ENCODE measurements around the gene EXOC4.

Gene EXOC4

DNA sequence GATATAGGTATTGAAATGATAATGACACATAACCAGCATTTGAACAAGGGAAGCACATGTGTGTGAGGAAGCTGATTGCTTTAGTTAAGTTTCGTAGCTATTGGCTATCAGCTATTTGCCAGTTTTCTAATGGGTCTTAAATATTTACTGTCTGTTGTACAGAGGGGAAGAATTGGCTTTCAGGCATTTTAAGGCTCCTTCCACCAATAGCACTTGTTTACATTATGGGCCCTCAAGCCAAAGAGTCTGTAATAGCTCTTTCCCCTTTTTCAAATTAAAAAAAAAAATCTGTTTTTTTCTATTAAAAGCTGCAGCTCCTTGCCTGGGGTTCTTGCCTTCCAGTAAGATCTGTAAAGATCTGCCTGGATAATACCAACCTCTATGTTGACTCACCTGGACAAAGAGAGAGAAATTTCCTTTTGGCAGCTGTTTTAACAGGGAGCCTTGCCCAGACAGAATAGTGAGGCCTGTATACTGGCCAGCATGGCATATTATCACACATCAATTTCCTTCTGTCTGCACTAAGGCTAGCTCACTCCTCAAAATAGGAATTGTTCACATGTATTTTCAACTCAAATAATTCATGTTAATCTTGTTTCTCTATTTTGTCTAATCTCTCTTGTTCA lies 769.5 kb downstream of the EXOC4 start:
- DNase-seq = no peak

DNA sequence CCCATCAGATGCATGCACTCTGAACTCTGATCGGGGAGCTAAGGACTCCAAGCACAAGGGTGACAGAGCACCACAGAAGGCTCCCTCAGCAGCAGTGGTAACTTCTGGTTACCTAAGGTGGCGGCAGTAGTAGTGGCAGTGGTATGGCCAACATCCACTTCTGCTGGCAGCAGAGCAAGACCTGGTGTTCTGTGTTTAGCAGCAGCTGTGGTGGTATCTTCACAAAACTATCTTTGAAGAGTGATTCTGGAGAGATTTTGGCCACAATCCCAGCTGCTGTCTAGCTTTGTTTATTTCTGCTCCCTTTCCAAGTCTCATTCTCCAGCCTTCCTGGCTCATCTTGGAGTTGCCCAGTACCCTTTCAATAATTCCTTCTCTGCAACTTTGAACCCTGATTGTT lies 771.9 kb downstream of the EXOC4 start:
- no peak for DNase-seq

DNA sequence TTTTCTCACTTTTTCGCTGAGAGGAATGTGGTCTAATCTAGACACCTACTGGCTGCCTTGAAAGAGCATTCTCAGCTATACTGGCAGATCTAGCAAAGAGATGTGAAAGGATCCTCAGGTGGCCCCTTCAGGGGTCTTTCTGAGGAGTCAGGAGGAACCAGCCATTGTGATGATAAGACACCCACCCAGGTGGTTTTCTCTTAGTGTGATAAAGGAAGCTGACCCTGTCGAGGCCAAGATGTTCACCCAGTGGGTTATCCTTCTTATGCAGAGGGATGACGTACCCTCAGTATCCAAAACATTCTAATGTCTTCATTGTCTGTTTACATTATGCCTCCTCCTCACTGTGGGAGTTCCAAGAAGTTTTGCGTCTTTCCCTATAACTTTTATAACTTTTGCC lies 776.0 kb downstream of the EXOC4 start:
- DNase-seq = no peak

DNA sequence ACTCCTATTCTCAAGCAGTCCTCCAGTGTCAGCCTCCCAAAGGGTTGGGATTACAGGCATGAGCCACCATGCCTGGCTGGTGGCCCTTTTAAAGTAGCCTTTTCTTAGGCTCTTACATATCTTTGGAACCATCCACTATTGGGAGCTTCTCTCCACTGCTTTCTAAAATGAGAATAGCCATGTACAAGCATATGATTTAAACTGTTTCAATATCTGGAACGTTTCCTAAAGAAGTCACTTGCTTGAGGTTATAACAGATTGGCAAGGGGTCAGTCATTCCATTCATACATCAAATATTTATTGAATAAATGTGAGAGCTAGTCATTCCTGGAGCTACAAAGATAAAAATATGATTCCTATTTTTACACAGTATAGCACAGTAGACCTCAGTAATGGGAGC lies 776.9 kb downstream of the EXOC4 start:
- DNase-seq = no peak

DNA sequence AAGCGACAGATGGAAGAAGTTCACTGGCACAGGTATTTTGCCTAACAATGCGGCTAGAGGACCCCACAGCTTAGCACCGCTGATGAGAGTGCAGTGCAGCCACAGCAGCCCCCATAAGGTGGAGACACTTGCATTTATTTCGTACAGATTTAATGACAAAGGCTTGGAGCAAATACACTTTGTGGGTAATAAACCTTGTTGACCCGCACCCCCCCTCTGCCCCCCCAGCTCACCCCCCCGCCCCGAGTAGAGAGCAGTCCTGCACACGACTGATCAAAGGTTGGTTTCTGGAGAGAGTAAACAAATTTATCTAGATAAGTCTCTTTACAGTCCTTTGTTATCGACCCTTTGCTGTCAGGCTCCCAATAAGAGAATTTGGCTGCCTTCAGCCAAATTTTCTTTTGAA lies 777.6 kb downstream of the EXOC4 start:
- no peak for DNase-seq

DNA sequence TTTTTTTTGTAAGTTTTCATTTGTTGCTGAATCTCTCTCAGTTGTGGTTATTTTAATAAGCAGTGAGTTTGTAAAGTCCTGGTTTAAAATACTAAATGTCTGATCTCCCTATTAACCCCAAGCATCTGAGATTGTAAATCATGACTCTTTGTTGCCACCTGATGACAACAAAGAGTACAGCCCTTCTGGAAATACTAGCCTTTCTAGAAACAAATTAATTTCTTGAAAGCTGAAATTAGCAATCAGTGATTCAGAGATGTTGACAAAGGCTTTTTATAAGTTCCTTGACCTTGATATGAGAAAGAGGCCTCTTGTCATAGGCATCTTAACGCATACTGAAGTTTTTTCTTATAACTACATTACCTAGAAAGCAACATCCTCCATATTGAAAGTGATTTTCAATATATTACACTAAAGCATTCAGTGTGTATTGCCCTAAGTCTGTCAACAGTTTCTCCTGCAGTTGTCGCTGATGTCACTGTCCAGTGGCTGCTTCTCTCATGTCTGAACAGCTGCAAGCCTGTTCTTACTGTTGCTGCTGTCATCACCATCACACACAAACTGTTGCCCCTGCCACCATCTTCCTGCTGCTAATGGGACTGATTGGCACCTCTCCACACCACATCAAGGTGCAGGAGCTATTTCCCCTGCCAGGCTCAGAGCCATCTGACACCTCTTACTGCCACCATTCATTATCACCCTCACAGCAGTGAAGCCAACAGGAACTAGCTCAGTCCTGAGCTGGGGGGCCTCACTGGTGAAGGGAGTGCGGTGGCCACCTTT lies 779.1 kb downstream of the EXOC4 start:
- no peak for DNase-seq

DNA sequence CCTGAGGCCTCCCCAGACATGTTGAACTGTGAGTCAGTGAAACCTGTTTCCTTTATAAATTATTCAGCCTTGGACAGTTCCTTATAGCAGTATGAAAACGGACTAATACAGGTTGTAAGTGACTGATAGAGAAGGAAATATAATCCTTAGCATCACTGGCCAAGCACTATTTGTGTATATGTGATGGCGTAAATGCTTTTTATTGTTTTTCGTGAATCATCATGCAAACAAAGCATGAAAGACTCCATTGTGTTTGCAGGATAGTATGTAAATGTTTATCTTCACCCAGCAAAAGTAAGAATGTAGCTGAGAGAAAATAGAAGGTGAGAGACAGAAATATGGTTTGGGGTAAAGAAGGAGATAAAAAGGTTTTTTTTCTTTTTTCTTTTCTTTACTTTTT lies 781.8 kb downstream of the EXOC4 start:
- no peak for DNase-seq

DNA sequence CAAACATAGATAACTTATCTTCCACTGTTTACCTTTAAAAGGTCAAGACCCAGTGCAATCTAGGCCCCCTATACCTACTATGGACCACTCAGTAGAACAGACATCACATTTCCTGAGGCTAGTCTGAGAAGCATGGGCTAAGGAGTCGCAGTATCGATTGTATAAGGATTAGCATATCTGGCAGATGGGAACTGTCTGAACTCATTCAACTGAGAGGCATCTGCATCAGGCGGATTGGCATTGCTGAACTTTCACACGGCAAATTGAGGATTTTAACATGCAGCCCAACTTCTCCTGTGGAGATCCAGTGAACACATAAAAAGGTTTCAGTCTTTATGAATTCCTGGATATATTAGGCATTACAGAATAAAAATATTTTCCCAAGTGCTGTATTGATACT lies 785.1 kb downstream of the EXOC4 start:
- DNase-seq = no peak

DNA sequence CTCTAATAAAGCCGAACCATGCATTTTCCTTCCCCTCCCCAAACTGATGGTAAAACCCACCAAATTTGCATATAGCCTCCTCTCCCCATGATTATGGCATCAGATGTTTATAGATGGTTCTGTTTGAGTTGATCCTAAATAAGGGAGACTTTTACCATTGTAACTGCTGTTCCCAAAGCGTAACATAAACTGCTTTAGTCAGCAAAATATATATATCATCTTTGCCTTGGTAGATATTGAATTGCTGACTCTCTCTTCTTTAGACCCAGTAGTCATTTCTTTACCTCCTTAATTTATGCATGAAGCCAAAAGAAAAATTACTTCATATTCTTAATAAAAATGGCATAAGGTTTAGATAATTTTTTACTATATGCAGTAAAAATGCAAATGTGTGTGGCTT lies 788.1 kb downstream of the EXOC4 start:
- DNase-seq = no peak

DNA sequence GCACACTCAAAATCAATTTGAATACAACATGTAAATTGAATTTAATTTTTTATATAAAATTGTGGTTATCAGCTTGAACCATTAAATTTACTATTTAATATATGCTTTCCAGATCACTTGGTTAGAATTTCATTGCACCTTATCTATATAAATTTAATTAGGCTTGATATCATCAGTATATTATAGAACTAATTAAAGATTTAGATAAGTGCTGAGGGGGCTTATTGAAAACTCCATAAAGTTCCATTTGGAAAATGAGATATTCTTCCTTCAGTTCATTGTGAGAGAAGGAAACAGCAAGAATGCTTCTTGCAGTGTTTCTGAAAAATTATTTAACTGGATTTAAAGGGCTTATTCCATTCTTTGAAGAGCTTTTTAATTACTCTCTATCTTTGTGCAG lies 788.6 kb downstream of the EXOC4 start:
- DNase-seq = no peak

DNA sequence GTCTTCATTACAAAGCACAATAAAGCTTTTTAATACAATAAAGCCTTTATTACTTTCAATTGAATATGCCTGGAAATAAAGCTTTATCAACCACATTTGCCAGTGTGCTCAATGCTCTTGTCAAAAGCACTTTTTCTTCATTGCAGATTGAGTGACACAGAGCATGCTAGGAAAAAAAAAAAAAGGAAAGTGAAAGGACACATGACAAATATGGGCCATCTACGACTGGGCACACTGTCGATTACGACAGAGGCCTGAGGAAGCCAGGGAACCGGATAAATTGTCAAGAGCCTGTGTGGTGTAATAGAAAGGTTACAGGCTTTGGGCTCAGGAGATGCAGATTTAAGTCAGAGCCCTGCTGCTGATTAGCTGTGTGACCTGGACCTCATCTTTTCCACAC lies 789.4 kb downstream of the EXOC4 start:
- DNase-seq = no peak

DNA sequence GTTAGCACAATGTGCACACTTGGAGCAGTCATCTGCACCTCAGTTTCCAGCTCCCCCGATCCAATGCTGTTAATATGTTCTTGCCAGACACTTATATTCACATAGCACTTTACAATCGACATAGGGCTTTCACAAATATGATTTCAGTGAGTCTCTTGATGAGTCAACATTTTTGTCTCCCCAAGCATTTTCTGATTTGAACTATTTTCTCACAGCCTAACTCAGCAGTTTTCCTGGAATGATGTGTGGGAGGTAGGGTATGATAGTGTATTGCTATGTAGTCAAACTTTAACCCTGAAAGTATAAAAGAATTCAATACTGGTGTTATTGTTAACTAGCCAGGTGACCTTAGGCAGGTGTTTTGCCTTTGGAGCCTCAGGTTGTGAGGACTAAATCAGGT lies 791.8 kb downstream of the EXOC4 start:
- DNase-seq = no peak

DNA sequence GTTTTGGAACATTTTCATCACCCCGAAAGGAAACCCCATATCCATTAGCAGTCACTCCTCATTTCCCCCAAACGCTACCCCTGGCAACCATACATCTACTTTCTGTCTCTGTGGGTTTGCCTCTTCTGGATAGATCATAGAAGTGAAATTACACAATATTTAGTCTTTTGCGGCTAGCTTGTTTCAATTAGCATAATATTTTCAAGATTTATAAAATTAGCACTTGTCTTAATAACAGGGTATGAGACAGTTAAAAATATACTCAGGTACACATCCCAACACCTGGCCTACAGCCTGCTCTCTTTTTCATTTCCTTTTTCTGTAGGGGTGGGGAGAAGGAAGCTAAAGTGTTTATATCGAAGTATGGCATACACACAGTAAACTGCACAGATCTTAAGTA lies 792.8 kb downstream of the EXOC4 start:
- DNase-seq = no peak

DNA sequence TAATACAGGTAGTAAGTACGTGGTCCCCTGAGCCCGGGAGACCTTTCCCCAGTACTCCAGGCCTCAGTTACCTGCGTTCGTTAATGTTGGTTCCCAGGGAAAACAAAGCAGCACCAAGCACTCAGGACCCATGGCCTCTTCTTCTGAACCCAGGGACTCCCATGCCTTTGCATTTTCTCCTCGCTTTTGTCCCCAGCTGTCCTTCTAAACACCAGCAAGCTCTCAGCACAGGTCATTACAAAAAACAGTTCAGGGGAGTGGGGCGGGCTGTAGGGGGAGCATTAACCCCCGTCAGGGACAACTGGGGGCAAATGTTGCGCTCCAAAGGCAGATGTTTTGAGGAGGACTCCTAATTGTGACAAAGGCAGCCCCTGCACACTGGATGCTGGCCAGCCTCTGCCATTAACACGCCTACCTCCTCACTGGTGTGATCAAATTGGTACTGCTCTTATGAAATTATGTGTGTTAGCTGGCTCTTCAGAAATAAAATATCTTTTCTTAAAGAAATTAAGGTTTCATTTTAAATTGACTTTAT lies 793.8 kb downstream of the EXOC4 start:
- no peak for DNase-seq

DNA sequence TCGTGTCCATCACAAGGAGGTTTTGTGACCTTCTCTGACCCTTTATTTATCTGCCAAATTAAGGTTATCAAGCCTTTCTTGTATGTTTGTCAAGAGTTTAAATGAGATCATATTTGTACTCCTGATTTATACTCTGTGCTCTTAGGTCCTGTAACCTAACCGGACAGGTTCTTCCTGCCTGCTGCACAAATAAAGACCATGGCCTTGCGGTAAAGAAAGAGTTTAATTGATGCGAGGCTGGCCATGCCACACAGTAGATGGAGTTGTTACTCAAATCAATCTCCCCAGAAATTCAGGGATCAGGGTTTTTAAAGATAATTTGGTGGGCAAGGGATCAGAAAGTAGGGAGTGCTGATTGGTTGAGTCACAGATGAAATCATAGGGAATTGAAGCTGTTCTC lies 794.8 kb downstream of the EXOC4 start:
- DNase-seq = no peak

DNA sequence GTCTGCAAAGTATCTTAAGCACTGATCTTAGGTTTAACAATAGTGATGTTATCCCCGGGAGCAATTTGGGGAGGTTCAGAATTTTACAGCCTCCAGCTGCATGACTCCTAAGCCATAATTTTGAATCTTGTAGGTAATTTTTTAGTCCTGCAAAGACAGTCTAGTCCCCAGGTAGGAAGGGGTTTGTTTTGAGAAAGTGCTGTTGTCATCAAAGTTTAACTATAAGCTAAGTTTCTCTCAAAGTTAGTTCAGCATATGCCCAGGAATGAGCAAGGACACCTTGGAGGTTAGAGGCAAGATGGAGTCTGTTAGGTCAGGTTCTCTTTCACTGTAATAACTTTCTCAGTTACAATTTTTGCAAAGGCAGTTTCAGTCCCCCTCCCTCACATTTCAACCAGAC lies 795.3 kb downstream of the EXOC4 start:
- no peak for DNase-seq

DNA sequence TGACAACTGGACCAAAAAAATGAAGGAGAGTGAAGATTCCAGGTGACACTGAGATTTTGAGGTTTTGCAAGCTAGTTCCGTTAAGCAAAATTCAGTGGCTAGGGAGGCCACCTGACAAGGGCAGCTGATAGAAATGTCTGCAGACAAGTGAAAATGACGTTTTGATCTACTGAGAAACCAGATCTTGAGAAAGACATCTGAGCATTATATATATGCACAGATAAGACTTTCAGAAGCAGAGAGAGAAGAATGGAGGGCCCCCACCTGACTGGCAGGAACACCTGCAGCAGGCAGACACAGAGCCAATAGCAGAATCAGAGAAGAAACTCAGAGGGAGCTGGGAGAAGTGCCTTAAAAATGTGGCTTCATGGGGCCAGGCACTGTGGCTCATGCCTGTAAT lies 798.1 kb downstream of the EXOC4 start:
- no peak for DNase-seq

DNA sequence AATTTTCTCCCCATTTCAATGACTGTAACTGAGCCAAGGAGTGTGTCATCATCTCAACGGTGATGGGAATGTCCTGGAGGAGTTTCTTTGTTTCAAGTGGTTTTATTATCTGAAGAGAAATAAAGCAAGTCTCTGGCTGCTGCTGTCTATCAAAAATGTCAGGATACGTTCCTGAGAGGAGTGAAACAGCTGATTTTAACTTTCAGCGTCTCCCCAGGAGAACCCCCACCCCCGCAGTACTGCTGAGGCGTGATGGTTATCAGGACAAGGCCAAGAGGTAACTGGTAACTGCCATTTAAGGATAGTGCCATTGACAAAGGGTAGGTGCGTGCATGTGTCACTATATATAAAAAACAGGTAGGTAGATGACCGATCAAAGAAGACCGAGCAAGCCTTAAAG lies 803.9 kb downstream of the EXOC4 start:
- no peak for DNase-seq

DNA sequence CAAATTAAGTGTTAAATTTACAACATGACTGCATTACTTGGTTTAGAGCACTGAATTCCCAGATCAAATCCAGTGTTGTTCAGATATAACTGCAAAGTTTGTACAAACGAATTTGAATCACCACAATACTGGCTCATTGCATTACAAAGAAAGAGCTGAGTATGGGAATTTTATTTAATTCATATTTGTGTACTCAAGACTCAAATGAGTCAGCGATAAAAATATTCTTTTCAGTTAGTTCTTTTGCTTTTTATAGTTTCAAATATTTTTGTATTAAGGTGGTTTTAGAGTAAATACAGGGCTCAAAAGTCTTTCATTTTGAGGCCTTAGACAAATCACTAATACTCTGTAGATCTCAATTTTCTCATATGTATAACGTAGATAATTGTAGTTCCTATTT lies 805.6 kb downstream of the EXOC4 start:
- DNase-seq = no peak

DNA sequence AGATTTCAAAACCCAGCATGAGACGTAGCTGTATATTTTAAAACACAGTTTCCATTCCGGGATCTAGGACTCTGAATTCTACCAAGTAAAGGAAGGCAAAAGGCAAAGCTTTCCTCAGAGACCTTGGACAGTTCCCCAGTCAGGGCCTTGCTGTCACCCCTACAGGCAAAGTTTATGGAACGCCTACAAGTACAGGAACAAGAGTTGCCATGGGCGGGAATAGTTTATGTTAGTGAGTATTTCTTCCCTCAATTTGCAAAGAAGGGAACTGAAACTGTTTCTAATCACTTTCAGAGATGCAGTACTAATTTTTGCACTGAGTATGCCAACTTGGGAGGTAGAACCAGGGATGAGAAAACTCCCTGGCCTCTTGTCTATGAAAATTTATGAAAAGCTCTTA lies 806.1 kb downstream of the EXOC4 start:
- no peak for DNase-seq

DNA sequence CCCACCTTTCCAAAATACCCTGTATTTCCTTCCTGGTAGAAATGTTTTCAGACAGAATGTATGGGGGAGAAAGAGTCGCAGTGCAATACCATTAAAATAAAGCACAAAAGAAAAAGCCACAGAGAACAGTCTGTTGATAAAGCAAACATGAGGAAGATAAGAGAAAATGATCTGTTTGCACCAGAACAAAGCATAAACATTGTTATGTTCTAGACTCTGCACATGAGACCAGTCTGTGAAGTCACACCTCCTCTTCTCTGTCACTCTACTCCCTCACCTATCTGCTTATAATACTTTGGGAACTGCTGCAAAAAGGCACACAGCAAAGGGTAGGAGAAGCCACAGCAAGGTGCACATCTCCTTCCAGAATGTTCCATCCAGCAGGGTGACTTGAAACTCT lies 807.0 kb downstream of the EXOC4 start:
- DNase-seq = no peak

DNA sequence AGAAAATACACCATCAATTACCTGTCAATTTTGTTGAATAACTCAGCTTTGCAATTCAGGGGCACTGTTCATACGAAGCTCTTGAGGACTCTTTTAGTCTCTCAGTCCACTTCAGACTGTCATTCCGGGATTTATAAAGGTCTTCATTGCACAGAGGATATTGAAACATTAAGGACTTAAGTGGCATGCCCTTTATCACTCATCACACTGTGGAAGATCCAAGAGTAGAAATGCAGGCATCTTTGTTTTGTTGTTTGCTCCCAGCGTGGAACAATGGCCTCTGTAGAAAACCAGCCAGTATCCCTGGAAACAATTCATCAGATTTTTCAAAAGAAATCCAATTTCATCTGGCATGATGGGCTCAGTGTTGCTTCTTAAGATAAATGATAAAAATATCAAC lies 808.0 kb downstream of the EXOC4 start:
- DNase-seq = no peak

DNA sequence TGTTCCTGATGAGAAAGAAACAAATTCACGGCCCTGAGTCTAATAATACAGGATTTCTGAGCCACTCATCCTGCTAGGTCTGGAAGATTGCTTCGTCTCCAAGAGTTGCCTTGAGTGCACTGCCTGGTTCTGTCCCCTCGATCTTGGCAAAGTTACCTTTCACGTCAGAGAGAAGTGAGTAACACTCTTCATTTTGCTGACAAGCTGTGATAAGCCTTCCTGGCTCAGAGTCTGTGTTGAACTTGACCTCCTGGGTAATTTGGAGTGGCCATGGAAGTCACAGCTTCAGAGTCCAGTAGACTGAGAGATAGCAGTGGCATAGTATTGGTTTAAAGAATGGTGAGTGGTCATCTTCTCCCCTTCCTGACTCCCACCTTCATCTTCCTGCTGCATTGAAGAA lies 809.6 kb downstream of the EXOC4 start:
- DNase-seq = no peak

DNA sequence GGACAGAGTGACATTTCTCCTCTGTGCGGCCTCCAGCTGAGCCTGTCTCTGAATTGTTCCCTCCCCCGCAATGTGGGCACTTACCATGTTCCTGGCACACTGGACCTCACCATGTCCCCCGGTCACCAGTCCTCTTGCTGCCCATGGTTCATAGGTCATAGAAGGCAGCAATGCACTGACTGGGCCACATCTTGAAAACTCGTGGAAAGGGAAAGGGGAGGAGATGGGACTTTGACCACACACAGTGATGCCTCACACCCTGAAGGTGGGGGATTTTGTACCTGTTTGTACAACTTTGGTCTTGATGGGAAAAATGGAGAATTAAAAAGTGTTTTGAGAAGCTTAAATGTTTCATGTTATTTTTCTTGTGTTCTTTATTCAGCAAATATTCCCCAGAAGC lies 812.5 kb downstream of the EXOC4 start:
- DNase-seq = no peak

DNA sequence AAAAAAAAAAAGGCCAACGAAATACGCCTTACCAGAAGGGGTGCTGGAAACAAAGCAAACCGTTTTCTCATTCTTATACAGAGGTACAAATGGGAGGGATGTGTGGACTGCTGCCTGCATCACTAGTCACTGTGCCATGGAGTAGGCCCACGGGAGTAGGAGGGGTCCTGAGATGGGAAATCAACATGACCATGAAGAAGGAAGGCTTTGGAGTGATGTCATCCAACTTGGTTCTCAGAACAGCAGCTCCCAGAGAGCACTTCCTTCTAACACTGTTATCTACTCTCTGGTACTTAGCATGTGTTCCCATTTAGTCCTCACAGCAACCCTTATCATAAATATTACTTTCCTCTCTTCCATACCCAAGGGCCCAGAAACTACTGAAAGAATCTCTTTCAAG lies 814.3 kb downstream of the EXOC4 start:
- DNase-seq = no peak
